Measurements from ENCODE around the gene NDC1. TPM values are rescaled to one million over a fixed set of nuclear protein-coding genes. Genes with fewer than 3 reads are reported as not detected.

Gene NDC1
- total and polyA plus RNA-seq, 2 donors (not counting 3 experiments of a cell fraction or from before 2014, with no cell fraction given), result 23.2 to 29.2 TPM

DNA sequence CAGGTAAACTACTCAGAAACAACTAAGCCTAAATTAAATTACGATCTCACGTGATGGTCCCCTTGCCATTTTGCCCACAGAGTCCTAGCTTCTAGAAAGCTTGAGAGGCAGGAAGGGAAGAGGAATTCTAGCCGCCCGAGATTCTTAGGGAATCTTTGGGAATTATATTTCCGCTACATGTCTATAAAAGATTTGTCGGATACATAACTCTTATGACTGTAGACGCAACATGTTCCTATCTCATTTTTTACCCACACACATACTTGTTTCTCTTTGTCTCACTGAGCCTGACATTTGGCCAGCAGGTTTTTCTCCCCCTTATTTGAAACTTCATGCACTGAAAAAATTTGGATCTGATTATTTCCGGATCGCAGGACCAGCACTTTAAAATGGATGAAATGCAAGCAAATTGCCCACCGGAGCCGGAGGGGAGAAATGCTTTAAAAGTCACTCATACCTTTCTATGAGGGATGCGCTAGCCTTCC is 104.6 kb downstream of the NDC1 start:
- H4K20me1 ChIP-seq (replicated peaks; ENCODE audit: control insufficient read depth, extremely low read depth, insufficient read depth, low read length), result no peaks in the 10 kb centered on the region
- H3K9me3 ChIP-seq (replicated peaks; ENCODE audit: control insufficient read depth, insufficient read depth, low read length), result no peaks in the 10 kb centered on the region
- FAIRE-seq, result no peak
- no peak overlapping the region for H3K4me2 ChIP-seq (ENCODE audit: insufficient read depth, low read length)
- H3K27ac ChIP-seq (ENCODE audit: insufficient read depth, low read depth, low read length), result no peak overlapping the region
- dilution Hi-C loops (cut with MboI; ENCODE audit: extremely low pct_ligation_motif_present, low sequenced_read_pairs), result no loop called here
- DNase-seq (ENCODE audit: low read depth, low spot score), result no peak
- H3K27me3 ChIP-seq (ENCODE audit: control insufficient read depth in 2 of 2, insufficient read depth in 2 of 2, low read length in 2 of 2), result peaks cover 40 to 64% of the 10 kb centered on the region in 2 experiments
- BruUV-seq (replicated peaks), result no TSS peak
- no peaks in the 10 kb centered on the region for H3K9me1 ChIP-seq (replicated peaks; ENCODE audit: control insufficient read depth, extremely low read depth, insufficient read depth, low read length)
- no peaks in the 10 kb centered on the region for H3K36me3 ChIP-seq (ENCODE audit: control insufficient read depth in 2 of 2, extremely low read depth in 1 of 2, insufficient read depth in 2 of 2, low read length in 2 of 2)
- intact Hi-C loops (cut with micrococcal nuclease), result no loop called here
- H3K79me2 ChIP-seq (ENCODE audit: control insufficient read depth, insufficient read depth, low read length), result no peaks in the 10 kb centered on the region
- no peak overlapping the region for H2AFZ ChIP-seq (ENCODE audit: low read depth, low read length)
- no peak overlapping the region for H3K4me3 ChIP-seq (replicated peaks in 1 of 3; ENCODE audit: insufficient read depth in 1 of 3, low read depth in 1 of 3, low read length in 3 of 3)
- no peak overlapping the region for H3K9ac ChIP-seq (replicated peaks; ENCODE audit: extremely low read depth, insufficient read depth, low read length)
- ChIA-PET POLR2A (no interaction called here), CTCF (interaction anchor here (1.0 kb wide), 1 partner anchor 18 kb away, joined by 4 read pairs; no protein-coding TSS in a partner anchor)
- H3K4me1 ChIP-seq (ENCODE audit: control insufficient read depth, extremely low read depth, insufficient read depth, low read length), result peaks cover 8% of the 10 kb centered on the region
- TF ChIP-seq, protein P1, sequence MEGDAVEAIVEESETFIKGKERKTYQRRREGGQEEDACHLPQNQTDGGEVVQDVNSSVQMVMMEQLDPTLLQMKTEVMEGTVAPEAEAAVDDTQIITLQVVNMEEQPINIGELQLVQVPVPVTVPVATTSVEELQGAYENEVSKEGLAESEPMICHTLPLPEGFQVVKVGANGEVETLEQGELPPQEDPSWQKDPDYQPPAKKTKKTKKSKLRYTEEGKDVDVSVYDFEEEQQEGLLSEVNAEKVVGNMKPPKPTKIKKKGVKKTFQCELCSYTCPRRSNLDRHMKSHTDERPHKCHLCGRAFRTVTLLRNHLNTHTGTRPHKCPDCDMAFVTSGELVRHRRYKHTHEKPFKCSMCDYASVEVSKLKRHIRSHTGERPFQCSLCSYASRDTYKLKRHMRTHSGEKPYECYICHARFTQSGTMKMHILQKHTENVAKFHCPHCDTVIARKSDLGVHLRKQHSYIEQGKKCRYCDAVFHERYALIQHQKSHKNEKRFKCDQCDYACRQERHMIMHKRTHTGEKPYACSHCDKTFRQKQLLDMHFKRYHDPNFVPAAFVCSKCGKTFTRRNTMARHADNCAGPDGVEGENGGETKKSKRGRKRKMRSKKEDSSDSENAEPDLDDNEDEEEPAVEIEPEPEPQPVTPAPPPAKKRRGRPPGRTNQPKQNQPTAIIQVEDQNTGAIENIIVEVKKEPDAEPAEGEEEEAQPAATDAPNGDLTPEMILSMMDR (IDR thresholded peaks at IDR 0.05; ENCODE audit: extremely low read depth in 1 of 2, insufficient read depth in 1 of 2, low read depth in 1 of 2, low read length in 2 of 2), result no peak
- TF ChIP-seq POLR2A (IDR thresholded peaks at IDR 0.05; ENCODE audit: low read depth, low read length) (no peak), MYC (IDR thresholded peaks at IDR 0.05; ENCODE audit: low read depth, low read length) (no peak), EZH2 (IDR thresholded peaks at IDR 0.05; ENCODE audit: borderline replicate concordance, low read depth, low read length, severe bottlenecking) (no peak), GATA2 (IDR thresholded peaks at IDR 0.05; ENCODE audit: insufficient read depth, insufficient read length, low read depth, low read length) (no peak), FOS (IDR thresholded peaks at IDR 0.05; ENCODE audit: borderline replicate concordance, insufficient read depth, low read length) (no peak), POLR2AphosphoS5 (IDR thresholded peaks at IDR 0.05; ENCODE audit: insufficient read depth, low read depth, low read length) (no peak), JUN (IDR thresholded peaks at IDR 0.05; ENCODE audit: borderline replicate concordance, insufficient read depth, insufficient read length, low read depth) (no peak)
- TF ChIP-seq, protein P2, sequence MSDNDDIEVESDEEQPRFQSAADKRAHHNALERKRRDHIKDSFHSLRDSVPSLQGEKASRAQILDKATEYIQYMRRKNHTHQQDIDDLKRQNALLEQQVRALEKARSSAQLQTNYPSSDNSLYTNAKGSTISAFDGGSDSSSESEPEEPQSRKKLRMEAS (IDR thresholded peaks at IDR 0.05; ENCODE audit: insufficient read depth, insufficient read length), result no peak

All from endothelial cell of umbilical vein (primary cell).